AG04450 (cell line): Measurements from ENCODE around the gene FAM124B. TPM values are rescaled to one million over a fixed set of nuclear protein-coding genes. Genes with fewer than 3 reads are reported as not detected.

Source experiments
- CTCF ChIA-PET: fragments of 300-600, 350-600 bp; formaldehyde crosslinking; extraction: SDS; loops from one replicate; lab custom pipeline; 2022; ENCODE audit warnings: antibody characterized with exemption, inconsistent platforms; lab: Charles Lee
- POLR2A ChIA-PET: fragments of 350-600 bp; formaldehyde crosslinking; extraction: SDS; loops from one replicate; lab custom pipeline; 2021; ENCODE audit warnings: antibody characterized with exemption, inconsistent platforms; lab: Yijun Ruan, JAX
- DNase-seq: peaks from one replicate; pipeline ENCODE4 v3.0.0-alpha.2; 2011; ENCODE audit warnings: low read depth, low spot score
- H3K27ac ChIP-seq: one replicate; pipeline ENCODE4 v1.5.1; 2012; ENCODE audit warnings: low read depth, low read length, control low read depth
- H3K27me3 ChIP-seq: one replicate; pipeline ENCODE4 v1.6.0; 2012; ENCODE audit warnings: low read length; ENCODE audit not compliant: control insufficient read depth, insufficient read depth
- H3K4me3 ChIP-seq: 2 replicates; pipeline ENCODE4 v1.5.1; 2011; ENCODE audit warnings: mild to moderate bottlenecking, low read depth, low read length, control low read depth
- H3K9me3 ChIP-seq: 2 replicates; pipeline ENCODE4 v1.5.1; 2012; ENCODE audit warnings: low read length; ENCODE audit not compliant: control insufficient read depth, insufficient read depth
- polyA plus RNA-seq: library from polyadenylated mRNA; depleted of rRNA; stranded (reverse); fragments of >200 nt; gene quantifications from 2 replicates; pipeline ENCODE4 v1.2.3, GENCODE V29; 2011; rRNA removed
- TF ChIP-seq, protein P1 (sequence below): IDR thresholded peaks from 2 replicates; pipeline ENCODE4 v1.5.1; 2011; ENCODE audit warnings: low read depth, low read length, control low read depth, inconsistent platforms

The FAM124B gene
- polyA plus RNA-seq, 1 experiment, result not detected

GRCh38 chr2:224333726-224334482, 68.0 kb downstream of the FAM124B start:
- ChIA-PET CTCF (no interaction called here), POLR2A (no interaction called here)
- no peak overlapping the region for H3K27ac ChIP-seq
- H3K27me3 ChIP-seq, result no peaks in the 10 kb centered on the region
- no peaks in the 10 kb centered on the region for H3K9me3 ChIP-seq
- DNase-seq, result no peak
- H3K4me3 ChIP-seq, result no peak overlapping the region
- TF ChIP-seq, protein P1, sequence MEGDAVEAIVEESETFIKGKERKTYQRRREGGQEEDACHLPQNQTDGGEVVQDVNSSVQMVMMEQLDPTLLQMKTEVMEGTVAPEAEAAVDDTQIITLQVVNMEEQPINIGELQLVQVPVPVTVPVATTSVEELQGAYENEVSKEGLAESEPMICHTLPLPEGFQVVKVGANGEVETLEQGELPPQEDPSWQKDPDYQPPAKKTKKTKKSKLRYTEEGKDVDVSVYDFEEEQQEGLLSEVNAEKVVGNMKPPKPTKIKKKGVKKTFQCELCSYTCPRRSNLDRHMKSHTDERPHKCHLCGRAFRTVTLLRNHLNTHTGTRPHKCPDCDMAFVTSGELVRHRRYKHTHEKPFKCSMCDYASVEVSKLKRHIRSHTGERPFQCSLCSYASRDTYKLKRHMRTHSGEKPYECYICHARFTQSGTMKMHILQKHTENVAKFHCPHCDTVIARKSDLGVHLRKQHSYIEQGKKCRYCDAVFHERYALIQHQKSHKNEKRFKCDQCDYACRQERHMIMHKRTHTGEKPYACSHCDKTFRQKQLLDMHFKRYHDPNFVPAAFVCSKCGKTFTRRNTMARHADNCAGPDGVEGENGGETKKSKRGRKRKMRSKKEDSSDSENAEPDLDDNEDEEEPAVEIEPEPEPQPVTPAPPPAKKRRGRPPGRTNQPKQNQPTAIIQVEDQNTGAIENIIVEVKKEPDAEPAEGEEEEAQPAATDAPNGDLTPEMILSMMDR, result no peak

DNA sequence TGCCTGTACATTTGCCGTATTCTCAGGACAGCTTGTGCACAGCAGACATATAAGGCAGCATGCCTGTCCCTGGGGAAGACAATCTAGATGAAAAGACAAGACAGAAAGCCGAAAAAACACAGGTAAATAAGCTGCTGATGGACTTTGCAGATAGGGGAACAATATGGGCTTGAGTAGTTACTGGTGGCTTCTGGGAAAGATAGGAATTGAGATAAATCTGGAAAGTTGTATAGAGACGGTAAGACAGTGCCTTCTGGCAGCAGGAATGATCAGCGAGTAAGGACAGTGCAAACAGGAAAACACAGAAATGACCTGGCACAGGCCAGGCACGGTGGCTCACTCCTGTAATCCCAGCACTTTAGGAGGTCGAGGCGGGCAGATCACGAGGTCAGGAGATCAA, 70.2 kb downstream of the FAM124B start:
- CTCF ChIA-PET, result no interaction called here
- Histone ChIP-seq H3K27me3 (peaks cover 4% of the 10 kb centered on the region), H3K27ac (no peak overlapping the region), H3K9me3 (no peaks in the 10 kb centered on the region), H3K4me3 (no peak overlapping the region)
- POLR2A ChIA-PET, result no interaction called here
- TF ChIP-seq, protein P1, result no peak
- DNase-seq, result no peak

DNA sequence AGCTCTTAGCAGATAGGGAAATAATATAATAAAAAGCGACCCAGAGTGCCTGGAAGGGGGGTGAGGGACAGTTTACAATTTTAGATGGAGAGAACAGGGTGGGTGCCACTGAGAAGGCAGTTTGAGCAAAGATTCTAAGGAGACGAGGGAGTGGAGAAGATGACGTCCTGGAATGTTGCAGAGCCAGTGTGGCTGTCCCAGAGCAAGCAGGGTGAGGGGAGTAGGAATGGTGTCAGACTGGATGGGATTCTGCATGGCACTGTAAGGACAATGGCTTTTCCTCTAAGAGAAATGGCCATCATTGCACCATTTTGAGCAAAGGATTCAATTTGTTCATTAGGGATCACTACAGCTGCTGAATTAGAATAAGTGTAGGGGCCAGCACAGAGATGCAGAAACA, 73.1 kb downstream of the FAM124B start:
- Histone ChIP-seq H3K9me3 (no peaks in the 10 kb centered on the region), H3K4me3 (no peak overlapping the region), H3K27ac (no peak overlapping the region), H3K27me3 (peaks cover 4% of the 10 kb centered on the region)
- TF ChIP-seq, protein P1, result no peak
- DNase-seq, result no peak
- CTCF ChIA-PET, result interaction anchor here (1.0 kb wide), 1 partner anchor 26 kb away, joined by 7 read pairs; no protein-coding TSS in a partner anchor
- POLR2A ChIA-PET, result no interaction called here

Other genes with a start within 250 kb of the FAM124B start
- 55.2 and 57.3 TPM in 2 replicates for gene CUL3, start 183.3 kb upstream of the FAM124B start, polyA plus RNA-seq